ENCODE data around the gene SSH2. TPM values are rescaled to one million over a fixed set of nuclear protein-coding genes. Genes with fewer than 3 reads are reported as not detected.

SSH2 gene
- total and polyA plus RNA-seq, 2 of the 13 experiments (the other 11 are each of a cell fraction or from before 2014, with no cell fraction given) = 6.0 to 6.4 TPM

DNA sequence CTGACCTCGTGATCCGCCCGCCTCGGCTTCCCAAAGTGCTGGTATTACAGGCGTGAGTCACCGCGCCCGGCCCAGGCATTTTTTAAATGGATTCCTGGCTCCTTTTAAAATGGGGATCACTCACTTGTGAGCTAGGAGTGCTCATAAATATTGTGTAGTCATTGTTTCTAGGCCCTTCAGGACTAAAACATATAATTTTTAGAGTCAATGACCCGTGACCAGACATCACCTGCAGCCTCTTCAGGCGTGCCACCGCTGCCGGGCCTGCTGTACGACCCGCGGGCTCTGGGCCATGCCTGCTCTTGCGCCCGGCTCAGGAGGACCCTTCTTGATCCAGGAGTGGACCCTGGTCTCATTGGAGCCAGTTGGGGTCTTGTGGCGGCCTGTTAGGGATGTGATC, 42.2 kb upstream of the SSH2 start (continued):
- TF ChIP-seq, protein P1, sequence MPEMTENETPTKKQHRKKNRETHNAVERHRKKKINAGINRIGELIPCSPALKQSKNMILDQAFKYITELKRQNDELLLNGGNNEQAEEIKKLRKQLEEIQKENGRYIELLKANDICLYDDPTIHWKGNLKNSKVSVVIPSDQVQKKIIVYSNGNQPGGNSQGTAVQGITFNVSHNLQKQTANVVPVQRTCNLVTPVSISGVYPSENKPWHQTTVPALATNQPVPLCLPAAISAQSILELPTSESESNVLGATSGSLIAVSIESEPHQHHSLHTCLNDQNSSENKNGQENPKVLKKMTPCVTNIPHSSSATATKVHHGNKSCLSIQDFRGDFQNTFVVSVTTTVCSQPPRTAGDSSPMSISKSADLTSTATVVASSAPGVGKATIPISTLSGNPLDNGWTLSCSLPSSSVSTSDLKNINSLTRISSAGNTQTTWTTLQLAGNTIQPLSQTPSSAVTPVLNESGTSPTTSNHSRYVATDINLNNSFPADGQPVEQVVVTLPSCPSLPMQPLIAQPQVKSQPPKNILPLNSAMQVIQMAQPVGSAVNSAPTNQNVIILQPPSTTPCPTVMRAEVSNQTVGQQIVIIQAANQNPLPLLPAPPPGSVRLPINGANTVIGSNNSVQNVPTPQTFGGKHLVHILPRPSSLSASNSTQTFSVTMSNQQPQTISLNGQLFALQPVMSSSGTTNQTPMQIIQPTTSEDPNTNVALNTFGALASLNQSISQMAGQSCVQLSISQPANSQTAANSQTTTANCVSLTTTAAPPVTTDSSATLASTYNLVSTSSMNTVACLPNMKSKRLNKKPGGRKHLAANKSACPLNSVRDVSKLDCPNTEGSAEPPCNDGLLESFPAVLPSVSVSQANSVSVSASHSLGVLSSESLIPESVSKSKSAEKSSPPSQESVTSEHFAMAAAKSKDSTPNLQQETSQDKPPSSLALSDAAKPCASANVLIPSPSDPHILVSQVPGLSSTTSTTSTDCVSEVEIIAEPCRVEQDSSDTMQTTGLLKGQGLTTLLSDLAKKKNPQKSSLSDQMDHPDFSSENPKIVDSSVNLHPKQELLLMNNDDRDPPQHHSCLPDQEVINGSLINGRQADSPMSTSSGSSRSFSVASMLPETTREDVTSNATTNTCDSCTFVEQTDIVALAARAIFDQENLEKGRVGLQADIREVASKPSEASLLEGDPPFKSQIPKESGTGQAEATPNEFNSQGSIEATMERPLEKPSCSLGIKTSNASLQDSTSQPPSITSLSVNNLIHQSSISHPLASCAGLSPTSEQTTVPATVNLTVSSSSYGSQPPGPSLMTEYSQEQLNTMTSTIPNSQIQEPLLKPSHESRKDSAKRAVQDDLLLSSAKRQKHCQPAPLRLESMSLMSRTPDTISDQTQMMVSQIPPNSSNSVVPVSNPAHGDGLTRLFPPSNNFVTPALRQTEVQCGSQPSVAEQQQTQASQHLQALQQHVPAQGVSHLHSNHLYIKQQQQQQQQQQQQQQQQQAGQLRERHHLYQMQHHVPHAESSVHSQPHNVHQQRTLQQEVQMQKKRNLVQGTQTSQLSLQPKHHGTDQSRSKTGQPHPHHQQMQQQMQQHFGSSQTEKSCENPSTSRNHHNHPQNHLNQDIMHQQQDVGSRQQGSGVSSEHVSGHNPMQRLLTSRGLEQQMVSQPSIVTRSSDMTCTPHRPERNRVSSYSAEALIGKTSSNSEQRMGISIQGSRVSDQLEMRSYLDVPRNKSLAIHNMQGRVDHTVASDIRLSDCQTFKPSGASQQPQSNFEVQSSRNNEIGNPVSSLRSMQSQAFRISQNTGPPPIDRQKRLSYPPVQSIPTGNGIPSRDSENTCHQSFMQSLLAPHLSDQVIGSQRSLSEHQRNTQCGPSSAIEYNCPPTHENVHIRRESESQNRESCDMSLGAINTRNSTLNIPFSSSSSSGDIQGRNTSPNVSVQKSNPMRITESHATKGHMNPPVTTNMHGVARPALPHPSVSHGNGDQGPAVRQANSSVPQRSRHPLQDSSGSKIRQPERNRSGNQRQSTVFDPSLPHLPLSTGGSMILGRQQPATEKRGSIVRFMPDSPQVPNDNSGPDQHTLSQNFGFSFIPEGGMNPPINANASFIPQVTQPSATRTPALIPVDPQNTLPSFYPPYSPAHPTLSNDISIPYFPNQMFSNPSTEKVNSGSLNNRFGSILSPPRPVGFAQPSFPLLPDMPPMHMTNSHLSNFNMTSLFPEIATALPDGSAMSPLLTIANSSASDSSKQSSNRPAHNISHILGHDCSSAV (CRISPR knock-in tag; IDR thresholded peaks at IDR 0.05; ENCODE audit: borderline replicate concordance) = no peak
- TF ChIP-seq NFE2L1 (CRISPR knock-in tag; IDR thresholded peaks at IDR 0.05; ENCODE audit: borderline replicate concordance) (no peak), ZNF101 (CRISPR knock-in tag; IDR thresholded peaks at IDR 0.05; ENCODE audit: borderline replicate concordance, low read depth) (no peak), GABPB1 (CRISPR knock-in tag; IDR thresholded peaks at IDR 0.05) (no peak), ZKSCAN1 (IDR thresholded peaks at IDR 0.05; ENCODE audit: low read length) (no peak), ZNF674 (CRISPR knock-in tag; IDR thresholded peaks at IDR 0.05; ENCODE audit: low read depth) (no peak), NFE2 (CRISPR knock-in tag; IDR thresholded peaks at IDR 0.05) (no peak), SOX13 (IDR thresholded peaks at IDR 0.05) (no peak), SOX13 (CRISPR knock-in tag; conservative IDR thresholded peaks at IDR 0.05 in 1 of 2, IDR thresholded peaks at IDR 0.05 in 1 of 2) (no peak), ZNF724P (CRISPR knock-in tag; IDR thresholded peaks at IDR 0.05; ENCODE audit: borderline replicate concordance) (no peak)
- TF ChIP-seq, protein P2, sequence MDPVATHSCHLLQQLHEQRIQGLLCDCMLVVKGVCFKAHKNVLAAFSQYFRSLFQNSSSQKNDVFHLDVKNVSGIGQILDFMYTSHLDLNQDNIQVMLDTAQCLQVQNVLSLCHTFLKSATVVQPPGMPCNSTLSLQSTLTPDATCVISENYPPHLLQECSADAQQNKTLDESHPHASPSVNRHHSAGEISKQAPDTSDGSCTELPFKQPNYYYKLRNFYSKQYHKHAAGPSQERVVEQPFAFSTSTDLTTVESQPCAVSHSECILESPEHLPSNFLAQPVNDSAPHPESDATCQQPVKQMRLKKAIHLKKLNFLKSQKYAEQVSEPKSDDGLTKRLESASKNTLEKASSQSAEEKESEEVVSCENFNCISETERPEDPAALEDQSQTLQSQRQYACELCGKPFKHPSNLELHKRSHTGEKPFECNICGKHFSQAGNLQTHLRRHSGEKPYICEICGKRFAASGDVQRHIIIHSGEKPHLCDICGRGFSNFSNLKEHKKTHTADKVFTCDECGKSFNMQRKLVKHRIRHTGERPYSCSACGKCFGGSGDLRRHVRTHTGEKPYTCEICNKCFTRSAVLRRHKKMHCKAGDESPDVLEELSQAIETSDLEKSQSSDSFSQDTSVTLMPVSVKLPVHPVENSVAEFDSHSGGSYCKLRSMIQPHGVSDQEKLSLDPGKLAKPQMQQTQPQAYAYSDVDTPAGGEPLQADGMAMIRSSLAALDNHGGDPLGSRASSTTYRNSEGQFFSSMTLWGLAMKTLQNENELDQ (CRISPR knock-in tag; IDR thresholded peaks at IDR 0.05; ENCODE audit: borderline replicate concordance) = no peak

Measured in HepG2 (cell line).